Measurements from ENCODE around the gene SLC22A23.

- TF ChIP-seq, protein P1, sequence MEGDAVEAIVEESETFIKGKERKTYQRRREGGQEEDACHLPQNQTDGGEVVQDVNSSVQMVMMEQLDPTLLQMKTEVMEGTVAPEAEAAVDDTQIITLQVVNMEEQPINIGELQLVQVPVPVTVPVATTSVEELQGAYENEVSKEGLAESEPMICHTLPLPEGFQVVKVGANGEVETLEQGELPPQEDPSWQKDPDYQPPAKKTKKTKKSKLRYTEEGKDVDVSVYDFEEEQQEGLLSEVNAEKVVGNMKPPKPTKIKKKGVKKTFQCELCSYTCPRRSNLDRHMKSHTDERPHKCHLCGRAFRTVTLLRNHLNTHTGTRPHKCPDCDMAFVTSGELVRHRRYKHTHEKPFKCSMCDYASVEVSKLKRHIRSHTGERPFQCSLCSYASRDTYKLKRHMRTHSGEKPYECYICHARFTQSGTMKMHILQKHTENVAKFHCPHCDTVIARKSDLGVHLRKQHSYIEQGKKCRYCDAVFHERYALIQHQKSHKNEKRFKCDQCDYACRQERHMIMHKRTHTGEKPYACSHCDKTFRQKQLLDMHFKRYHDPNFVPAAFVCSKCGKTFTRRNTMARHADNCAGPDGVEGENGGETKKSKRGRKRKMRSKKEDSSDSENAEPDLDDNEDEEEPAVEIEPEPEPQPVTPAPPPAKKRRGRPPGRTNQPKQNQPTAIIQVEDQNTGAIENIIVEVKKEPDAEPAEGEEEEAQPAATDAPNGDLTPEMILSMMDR (IDR thresholded peaks at IDR 0.05; ENCODE audit: insufficient read depth, low read depth, low read length): no peak
- TF ChIP-seq EZH2 (IDR thresholded peaks at IDR 0.05; ENCODE audit: insufficient read depth, low read length): no peak
Measured at GRCh38 chr6:3427687-3428085, 29.2 kb downstream of the SLC22A23 start.
